Measurements from ENCODE around the gene IDH3B. TPM values are rescaled to one million over a fixed set of nuclear protein-coding genes. Genes with fewer than 3 reads are reported as not detected.

IDH3B gene
- 128 to 140 TPM (median 137 TPM) in 5 replicates for total RNA-seq (2022; extraction: Qiagen RNA extraction)

GRCh38 chr20:2663887-2664719 is at the start of gene IDH3B:
TSS of gene IDH3B (minus strand) at chr20:2664216. CDS start at chr20:2664188, 28 bp downstream.

DNA sequence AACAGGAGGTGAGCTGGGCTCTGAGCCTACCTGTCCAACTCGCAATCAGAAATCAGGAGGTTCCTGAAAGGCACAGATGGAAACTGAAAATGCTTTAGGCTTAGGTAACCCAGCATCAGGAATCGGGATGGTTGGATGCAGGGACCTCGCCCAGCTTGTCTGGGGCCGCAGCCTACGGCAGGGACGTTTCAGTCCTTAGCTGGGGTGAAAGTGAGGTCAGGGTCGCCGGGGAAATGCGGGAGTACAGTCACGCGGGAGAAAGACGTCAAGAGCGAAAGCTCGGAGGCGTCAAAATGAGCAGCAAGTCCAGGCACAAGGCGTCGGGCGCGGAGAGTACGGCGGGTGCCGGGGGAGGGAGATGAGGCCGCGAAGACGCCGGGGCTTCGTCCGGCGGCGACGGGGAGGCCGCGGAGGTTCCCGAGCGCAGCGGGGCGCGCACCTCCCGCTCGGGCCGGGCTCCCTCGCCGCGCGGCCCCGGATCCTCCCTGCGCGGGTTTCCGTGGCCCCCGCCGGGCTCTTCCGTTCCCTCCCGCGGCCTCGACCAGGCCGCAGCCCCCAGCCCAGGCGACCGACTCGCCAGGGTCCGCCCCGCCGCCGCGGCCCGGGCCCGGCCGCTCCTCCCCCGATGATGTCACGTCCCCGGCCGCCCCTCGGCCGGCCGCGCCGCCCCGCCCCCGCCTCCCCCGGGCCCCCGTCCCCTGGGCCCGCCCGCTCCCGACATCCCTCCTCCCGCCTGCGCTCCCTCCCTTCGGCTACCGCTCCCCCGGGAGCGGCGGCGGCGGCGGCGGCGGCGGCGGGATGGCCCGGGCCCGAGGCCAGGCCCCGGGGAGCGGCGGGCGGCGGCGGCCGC is 28.2 kb upstream of the IDH3B start, which contains the start of gene EBF4:
EBF4 (plus strand) TSS at position 745 of the 850 bp plus-strand sequence. CDS start 866 bp downstream, outside the sequence.

DNA sequence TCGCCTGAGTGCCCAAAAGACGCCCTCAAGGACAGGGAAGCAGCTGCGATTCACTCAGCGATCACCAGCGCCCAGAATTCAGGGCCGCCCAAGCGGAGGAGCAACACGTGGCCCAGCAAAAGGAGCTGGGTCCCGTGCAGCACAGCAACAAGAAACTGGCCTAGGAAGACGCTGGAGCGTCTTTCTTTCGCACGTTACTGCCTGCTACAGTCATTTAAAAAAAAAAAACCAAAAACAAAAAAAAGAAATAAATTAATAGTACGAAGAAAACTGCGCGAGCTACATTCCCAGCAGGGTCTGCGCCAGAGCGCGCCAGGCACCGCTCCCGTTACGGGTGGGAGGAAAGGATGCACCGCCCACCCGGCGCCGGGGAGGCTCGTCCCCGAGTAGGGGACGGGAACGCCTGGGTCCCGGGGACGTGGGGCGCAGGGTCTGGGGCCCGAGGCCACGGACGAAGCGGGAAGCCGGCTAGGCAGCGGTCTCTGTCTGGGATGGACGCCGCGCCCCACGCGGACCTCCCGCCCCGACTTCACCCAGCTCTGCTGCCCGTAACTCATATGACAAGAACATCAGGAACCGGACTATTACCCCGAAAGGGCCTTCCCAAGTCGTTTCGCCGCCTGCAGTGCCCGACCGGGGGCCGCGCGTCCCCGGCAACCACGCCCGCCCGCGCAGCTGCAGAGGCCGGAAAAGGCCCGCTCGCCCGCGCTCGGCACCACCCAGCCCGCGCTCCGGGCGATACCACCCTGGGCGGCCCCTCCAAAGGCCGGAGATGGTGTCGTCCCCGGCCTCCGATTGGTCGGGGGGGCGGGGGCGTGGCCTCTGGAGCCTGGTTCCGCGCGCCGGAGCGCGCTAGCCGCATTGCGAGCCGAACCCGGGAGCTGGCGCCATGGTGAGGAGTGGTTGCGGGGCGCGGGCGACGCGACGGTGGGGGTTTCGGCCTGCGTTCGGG is 12.0 kb downstream of the IDH3B start, which contains the start of gene NOP56:
NOP56 (plus strand) TSS at position 861 of the 952 bp plus-strand sequence; CDS start at position 890, 29 bp downstream.

Other genes starting within 250 kb of the IDH3B start
- gene SNRPB, start 193.4 kb downstream of the IDH3B start, total RNA-seq (2022; extraction: Qiagen RNA extraction) = 887 to 1,036 TPM (median 1,008 TPM) in 5 replicates
- gene ZNF343, start 155.3 kb downstream of the IDH3B start, total RNA-seq (2022; extraction: Qiagen RNA extraction) = 11.5 to 13.0 TPM (median 12.4 TPM) in 5 replicates
- gene TMC2, start 127.6 kb downstream of the IDH3B start, total RNA-seq (2022; extraction: Qiagen RNA extraction) = not detected in 5 replicates
- 567 to 662 TPM (median 613 TPM) in 5 replicates for gene NOP56, start 11.6 kb downstream of the IDH3B start, total RNA-seq (2022; extraction: Qiagen RNA extraction)
- gene EBF4, start 28.6 kb upstream of the IDH3B start, total RNA-seq (2022; extraction: Qiagen RNA extraction) = 2.9 to 4.0 TPM (median 3.0 TPM) in 5 replicates
- gene CPXM1, start 136.4 kb upstream of the IDH3B start, total RNA-seq (2022; extraction: Qiagen RNA extraction) = not detected in 5 replicates
- gene C20orf141, start 150.8 kb upstream of the IDH3B start, total RNA-seq (2022; extraction: Qiagen RNA extraction) = 0.39 to 0.49 TPM in 2 of 5 replicates, not detected in the others
- not detected in 5 replicates for gene TMEM239, start 152.1 kb upstream of the IDH3B start, total RNA-seq (2022; extraction: Qiagen RNA extraction)
- 17.6 to 28.9 TPM (median 26.2 TPM) in 5 replicates for gene PCED1A, start 176.4 kb upstream of the IDH3B start, total RNA-seq (2022; extraction: Qiagen RNA extraction)
- 24.5 to 36.5 TPM (median 33.8 TPM) in 5 replicates for gene VPS16, start 176.5 kb upstream of the IDH3B start, total RNA-seq (2022; extraction: Qiagen RNA extraction)
- gene PTPRA, start 209.3 kb upstream of the IDH3B start, total RNA-seq (2022; extraction: Qiagen RNA extraction) = 33.7 to 41.1 TPM (median 38.3 TPM) in 5 replicates

All from A549 treated with Mapracorat at 1 μM for 4 hours (cell line).